ENCODE results near the gene ISM1. TPM values are rescaled to one million over a fixed set of nuclear protein-coding genes. Genes with fewer than 3 reads are reported as not detected.
A peak's percentile ranks its signal among the peaks of the same experiment; 100 is the strongest.
"Not testable (repeated sequence)": the region's sequence is repeated elsewhere in the genome, so short reads cannot be mapped to it uniquely, and the experiment has no call there.

The ISM1 gene
- polyA plus RNA-seq, 3 donors from 2014 or later: 0.09 TPM; not detected in 2

GRCh38 chr20:13229538-13229937 is 8.5 kb downstream of the ISM1 start:
- Mint-ChIP-seq H3K27ac (no peak overlapping the region), H3K4me3 (no peak overlapping the region), H3K27me3 (ENCODE audit: low read depth in 3 of 3) (peaks cover 2 to 7% (median 4%) of the 10 kb centered on the region in 3 donors), H3K36me3 (no peaks in the 10 kb centered on the region), H3K4me1 (peaks cover 21 to 36% of the 10 kb centered on the region in 2 donors), H3K9me3 (peaks cover 0 to 3% (median 0%) of the 10 kb centered on the region in 6 donors)
- DNase-seq: no peak

- Mint-ChIP-seq H3K4me1 (peaks cover 21 to 36% of the 10 kb centered on the region in 2 donors), H3K4me3 (no peak overlapping the region), H3K9me3 (peaks cover 0 to 3% (median 0%) of the 10 kb centered on the region in 6 donors), H3K27me3 (ENCODE audit: low read depth in 3 of 3) (peaks cover 3 to 9% (median 4%) of the 10 kb centered on the region in 3 donors), H3K27ac (peak overlapping the region in 1 of 6 donors; percentile 69), H3K36me3 (no peaks in the 10 kb centered on the region)
- peak in 2 of 3 donors; percentile 5 to 6 for DNase-seq
Observed at GRCh38 chr20:13231031-13231752, 10.1 kb downstream of the ISM1 start.

- Mint-ChIP-seq H3K27me3 (ENCODE audit: low read depth in 3 of 3) (peaks cover 3 to 9% (median 4%) of the 10 kb centered on the region in 3 donors), H3K4me1 (peaks cover 21 to 36% of the 10 kb centered on the region in 2 donors), H3K9me3 (peaks cover 0 to 3% (median 0%) of the 10 kb centered on the region in 6 donors), H3K27ac (no peak overlapping the region), H3K4me3 (no peak overlapping the region), H3K36me3 (no peaks in the 10 kb centered on the region)
- DNase-seq: no peak
Observed at GRCh38 chr20:13232999-13233398, 11.9 kb downstream of the ISM1 start.

GRCh38 chr20:13234961-13235360 is 13.9 kb downstream of the ISM1 start:
- peaks cover 0 to 7% (median 3%) of the 10 kb centered on the region in 3 donors for H3K27me3 Mint-ChIP-seq (ENCODE audit: low read depth in 3 of 3)
- H3K36me3 Mint-ChIP-seq: no peaks in the 10 kb centered on the region
- no peak overlapping the region for H3K27ac Mint-ChIP-seq
- no peak overlapping the region for H3K4me3 Mint-ChIP-seq
- H3K4me1 Mint-ChIP-seq: peaks cover 12 to 19% of the 10 kb centered on the region in 2 donors
- H3K9me3 Mint-ChIP-seq: no peaks in the 10 kb centered on the region
- no peak for DNase-seq

GRCh38 chr20:13236360-13236759 is 15.3 kb downstream of the ISM1 start:
- not testable (repeated sequence) for H3K27me3 Mint-ChIP-seq (ENCODE audit: low read depth in 3 of 3); H3K4me3 Mint-ChIP-seq; H3K4me1 Mint-ChIP-seq; DNase-seq; H3K36me3 Mint-ChIP-seq; H3K9me3 Mint-ChIP-seq; H3K27ac Mint-ChIP-seq

GRCh38 chr20:13236990-13237720 is 16.1 kb downstream of the ISM1 start:
- H3K4me1 Mint-ChIP-seq: no peaks in the 10 kb centered on the region
- H3K27ac Mint-ChIP-seq: no peak overlapping the region
- peaks cover 0 to 7% (median 3%) of the 10 kb centered on the region in 3 donors for H3K27me3 Mint-ChIP-seq (ENCODE audit: low read depth in 3 of 3)
- no peaks in the 10 kb centered on the region for H3K36me3 Mint-ChIP-seq
- no peak overlapping the region for H3K4me3 Mint-ChIP-seq
- H3K9me3 Mint-ChIP-seq: no peaks in the 10 kb centered on the region
- DNase-seq: no peak

GRCh38 chr20:13238001-13238653 is 17.1 kb downstream of the ISM1 start:
- no peak for DNase-seq
- Mint-ChIP-seq H3K4me3 (no peak overlapping the region), H3K27ac (no peak overlapping the region), H3K9me3 (no peaks in the 10 kb centered on the region), H3K4me1 (no peaks in the 10 kb centered on the region), H3K27me3 (ENCODE audit: low read depth in 3 of 3) (peaks cover 0 to 7% (median 3%) of the 10 kb centered on the region in 3 donors), H3K36me3 (no peaks in the 10 kb centered on the region)

- Mint-ChIP-seq H3K4me3 (no peak overlapping the region), H3K4me1 (peaks cover 28 to 35% of the 10 kb centered on the region in 2 donors), H3K27me3 (ENCODE audit: low read depth in 3 of 3) (peaks cover 3 to 4% (median 3%) of the 10 kb centered on the region in 3 donors), H3K9me3 (no peaks in the 10 kb centered on the region), H3K36me3 (no peaks in the 10 kb centered on the region), H3K27ac (no peak overlapping the region)
- DNase-seq: no peak
Observed at GRCh38 chr20:13243826-13244376, 22.8 kb downstream of the ISM1 start.

- peaks cover 30 to 35% of the 10 kb centered on the region in 2 donors for H3K4me1 Mint-ChIP-seq
- no peak for DNase-seq
Observed at GRCh38 chr20:13245250-13245723, 24.2 kb downstream of the ISM1 start.

GRCh38 chr20:13249118-13249797 is 28.2 kb downstream of the ISM1 start:
- Mint-ChIP-seq H3K4me3 (no peak overlapping the region), H3K36me3 (peaks cover 0 to 3% (median 0%) of the 10 kb centered on the region in 3 donors), H3K27me3 (ENCODE audit: low read depth in 3 of 3) (peaks cover 3 to 6% (median 3%) of the 10 kb centered on the region in 3 donors)

More at GRCh38 chr20:13245250-13245723, 24.2 kb downstream of the ISM1 start:
- Mint-ChIP-seq H3K27ac (no peak overlapping the region), H3K9me3 (no peaks in the 10 kb centered on the region), H3K36me3 (no peaks in the 10 kb centered on the region), H3K4me3 (no peak overlapping the region), H3K27me3 (ENCODE audit: low read depth in 3 of 3) (peaks cover 3 to 4% (median 3%) of the 10 kb centered on the region in 3 donors)

GRCh38 chr20:13249798-13250170 is 28.7 kb downstream of the ISM1 start:
- Mint-ChIP-seq H3K9me3 (no peaks in the 10 kb centered on the region), H3K4me3 (no peak overlapping the region), H3K27me3 (ENCODE audit: low read depth in 3 of 3) (peaks cover 3 to 6% (median 3%) of the 10 kb centered on the region in 3 donors), H3K4me1 (peaks cover 30 to 35% of the 10 kb centered on the region in 2 donors), H3K36me3 (peaks cover 0 to 3% (median 0%) of the 10 kb centered on the region in 3 donors), H3K27ac (no peak overlapping the region)
- no peak for DNase-seq

More at GRCh38 chr20:13249118-13249797, 28.2 kb downstream of the ISM1 start:
- Mint-ChIP-seq H3K27ac (no peak overlapping the region), H3K9me3 (no peaks in the 10 kb centered on the region), H3K4me1 (peaks cover 30 to 35% of the 10 kb centered on the region in 2 donors)
- DNase-seq: no peak

- Mint-ChIP-seq H3K4me1 (peaks cover 30 to 32% of the 10 kb centered on the region in 2 donors), H3K27me3 (ENCODE audit: low read depth in 3 of 3) (peaks cover 3 to 6% (median 3%) of the 10 kb centered on the region in 3 donors), H3K36me3 (peaks cover 0 to 3% (median 0%) of the 10 kb centered on the region in 3 donors), H3K27ac (no peak overlapping the region), H3K4me3 (no peak overlapping the region), H3K9me3 (no peaks in the 10 kb centered on the region)
- DNase-seq: no peak
Observed at GRCh38 chr20:13250251-13250650, 29.2 kb downstream of the ISM1 start.

Data from immature natural killer cell (primary cell).